SK-N-SH (cell line): ENCODE data around the gene PPP3CA. TPM values are rescaled to one million over a fixed set of nuclear protein-coding genes. Genes with fewer than 3 reads are reported as not detected.
A peak's percentile ranks its signal among the peaks of the same experiment; 100 is the strongest.

Experiments used
- CTCF ChIA-PET: fragments of 300-600, 350-600 bp; formaldehyde crosslinking; extraction: SDS; loops from one replicate; lab custom pipeline; 2021; lab: Yijun Ruan, JAX
- POLR2A ChIA-PET: fragments of 350-600 bp; sonication (Branson Sonifier 250); formaldehyde crosslinking; extraction: SDS; loops from one replicate; lab custom pipeline; 2020; ENCODE audit warnings: antibody characterized with exemption, inconsistent platforms; lab: Yijun Ruan, JAX
- DNase-seq: peaks from one replicate; pipeline ENCODE4 v3.0.0; 2012
- H2AFZ ChIP-seq: fragments of 200-600 bp; sonication (generic); 2 replicates; pipeline ENCODE4 v1.8.1; 2016; ENCODE audit warnings: antibody characterized with exemption, mild to moderate bottlenecking, low read depth
- H3F3A ChIP-seq: fragments of 200-600 bp; sonication (generic); replicated peaks from 2 replicates; pipeline ENCODE3; 2016; ENCODE audit warnings: antibody characterized with exemption, mild to moderate bottlenecking; ENCODE audit not compliant: insufficient read depth
- H3K27ac ChIP-seq, 2 experiments: fragments of 200-500 bp in 1 of 2; fragments of 200-600 bp in 1 of 2; sonication (Bioruptor generic) in 1 of 2; sonication (generic), shearing (Covaris generic) in 1 of 2; 2 replicates each; pipeline versions ENCODE4 v1.5.1 to v1.6.1; 2014 to 2016; ENCODE audit warnings: low read depth in 2 of 2, inconsistent platforms in 1 of 2, low read length in 1 of 2, mild to moderate bottlenecking in 1 of 2, mixed read lengths in 1 of 2
- H3K27me3 ChIP-seq: fragments of 200-600 bp; sonication (generic), shearing (Covaris generic); 2 replicates; pipeline ENCODE4 v1.6.1; 2016; ENCODE audit warnings: mixed run types; ENCODE audit not compliant: insufficient read depth
- H3K36me3 ChIP-seq, 2 experiments: fragments of 200-500 bp in 1 of 2; fragments of 200-600 bp in 1 of 2; sonication (Bioruptor generic) in 1 of 2; sonication (generic) in 1 of 2; replicated peaks in 1 of 2; 2 replicates each; pipeline versions ENCODE3 to v1.5.1; 2014 to 2016; ENCODE audit warnings: low read length in 1 of 2, mild to moderate bottlenecking in 1 of 2; ENCODE audit not compliant: insufficient read depth in 2 of 2, control insufficient read depth in 1 of 2
- H3K4me1 ChIP-seq, 2 experiments: fragments of 200-500 bp in 1 of 2; fragments of 200-600 bp in 1 of 2; sonication (Bioruptor generic) in 1 of 2; sonication (generic), shearing (Covaris generic) in 1 of 2; 2 replicates each; pipeline versions ENCODE4 v1.5.1 to v1.6.1; 2014 to 2016; ENCODE audit warnings: low read depth in 1 of 2, low read length in 1 of 2, mixed run types in 1 of 2; ENCODE audit not compliant: insufficient read depth in 2 of 2, control insufficient read depth in 1 of 2
- H3K4me2 ChIP-seq: fragments of 200-600 bp; sonication (generic), shearing (Covaris generic); 2 replicates; pipeline ENCODE4 v1.6.1; 2017; ENCODE audit warnings: mixed run types
- H3K4me3 ChIP-seq, 2 experiments: fragments of 200-500 bp in 1 of 2; fragments of 200-600 bp in 1 of 2; sonication (Bioruptor generic) in 1 of 2; sonication (generic), shearing (Covaris generic) in 1 of 2; 2 replicates each; pipeline versions ENCODE4 v1.5.1 to v1.8.1; 2014 to 2016; ENCODE audit warnings: low read depth in 2 of 2, inconsistent platforms in 1 of 2, low read length in 1 of 2, mild to moderate bottlenecking in 1 of 2, mixed read lengths in 1 of 2, moderate library complexity in 1 of 2
- H3K79me2 ChIP-seq: fragments of 200-600 bp; sonication (generic); 2 replicates; pipeline ENCODE4 v1.8.1; 2017; ENCODE audit warnings: mild to moderate bottlenecking; ENCODE audit not compliant: insufficient read depth
- H3K9ac ChIP-seq: fragments of 200-600 bp; sonication (generic); 2 replicates; pipeline ENCODE4 v1.6.1; 2017; ENCODE audit warnings: mixed run types
- H3K9me2 ChIP-seq: fragments of 200-600 bp; sonication (generic); 2 replicates; pipeline ENCODE4 v1.6.1; 2017; ENCODE audit warnings: mixed run types
- H3K9me3 ChIP-seq: fragments of 200-600 bp; sonication (generic); 2 replicates; pipeline ENCODE4 v1.6.1; 2017; ENCODE audit warnings: mixed run types, mild to moderate bottlenecking, moderate library complexity
- H4K20me1 ChIP-seq: fragments of 200-600 bp; sonication (generic); 2 replicates; pipeline ENCODE4 v1.6.1; 2017; ENCODE audit warnings: mild to moderate bottlenecking, mixed run types; ENCODE audit not compliant: insufficient read depth
- EP300 ChIP-seq, 2 experiments: IDR thresholded peaks; 2 replicates each; pipeline versions ENCODE4 v1.4.0 to v1.6.1; 2012; ENCODE audit warnings: borderline replicate concordance in 1 of 2, low read depth in 1 of 2, low read length in 1 of 2
- FOSL2 ChIP-seq: IDR thresholded peaks from 2 replicates; pipeline ENCODE4 v1.4.0; 2012; ENCODE audit warnings: low read depth, mild to moderate bottlenecking, moderate library complexity, borderline replicate concordance
- FOXJ3 ChIP-seq: sonication (generic); formaldehyde crosslinking; IDR thresholded peaks from 2 replicates; pipeline ENCODE4 v1.5.1; 2020; ENCODE audit warnings: mild to moderate bottlenecking, missing genetic modification reagents
- SIN3A ChIP-seq: IDR thresholded peaks from 2 replicates; pipeline ENCODE4 v1.6.1; 2012; ENCODE audit warnings: low read depth, mild to moderate bottlenecking, low read length, moderate library complexity, borderline replicate concordance
- WGBS: methylation state at CpG from one replicate; pipeline ENCODE4 v1.1.6; 2017; ENCODE audit warnings: low lambda C conversion rate; 5-methylcytosine and 5-hydroxymethylcytosine counted together
- polyA plus RNA-seq, 3 experiments: library from polyadenylated mRNA; depleted of rRNA; stranded (reverse); fragments of >200 nt; gene quantifications; 2 replicates each; pipeline ENCODE4 v1.2.3, GENCODE V29; 2012
- TF ChIP-seq, protein P1 (sequence below): fragments of 200-600 bp; sonication (generic); IDR thresholded peaks from 2 replicates; pipeline ENCODE4 v1.6.1; 2017; ENCODE audit warnings: antibody characterized with exemption, mild to moderate bottlenecking, moderate library complexity
- TF ChIP-seq, protein P2 (sequence below): IDR thresholded peaks from 2 replicates; pipeline ENCODE4 v1.6.1; 2012; ENCODE audit warnings: mild to moderate bottlenecking, low read depth, low read length, moderate library complexity
- TF ChIP-seq, protein P3 (sequence below): IDR thresholded peaks from 2 replicates; pipeline ENCODE4 v1.4.0; 2012; ENCODE audit warnings: low read depth, borderline replicate concordance

PPP3CA gene
- polyA plus RNA-seq, 1 of the 3 experiments (the other 2 are of a cell fraction), result 10.7 TPM

DNA sequence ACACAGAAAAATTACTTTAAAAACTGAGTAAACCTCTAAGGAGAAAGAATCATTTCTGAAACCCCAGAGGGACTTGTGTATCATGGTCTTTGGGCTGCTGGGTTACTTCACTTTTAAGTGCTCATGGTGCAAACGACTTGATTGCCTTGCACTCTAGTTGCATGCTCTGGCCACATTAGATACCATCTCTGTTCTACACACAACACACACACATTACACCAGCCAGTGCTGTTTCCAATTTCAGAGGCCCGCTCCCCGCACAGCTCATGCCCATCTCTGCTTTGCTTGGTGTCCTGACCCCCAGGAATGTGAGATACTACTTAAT, 2.1 kb downstream of the PPP3CA start (continued):
- TF ChIP-seq, protein P1, sequence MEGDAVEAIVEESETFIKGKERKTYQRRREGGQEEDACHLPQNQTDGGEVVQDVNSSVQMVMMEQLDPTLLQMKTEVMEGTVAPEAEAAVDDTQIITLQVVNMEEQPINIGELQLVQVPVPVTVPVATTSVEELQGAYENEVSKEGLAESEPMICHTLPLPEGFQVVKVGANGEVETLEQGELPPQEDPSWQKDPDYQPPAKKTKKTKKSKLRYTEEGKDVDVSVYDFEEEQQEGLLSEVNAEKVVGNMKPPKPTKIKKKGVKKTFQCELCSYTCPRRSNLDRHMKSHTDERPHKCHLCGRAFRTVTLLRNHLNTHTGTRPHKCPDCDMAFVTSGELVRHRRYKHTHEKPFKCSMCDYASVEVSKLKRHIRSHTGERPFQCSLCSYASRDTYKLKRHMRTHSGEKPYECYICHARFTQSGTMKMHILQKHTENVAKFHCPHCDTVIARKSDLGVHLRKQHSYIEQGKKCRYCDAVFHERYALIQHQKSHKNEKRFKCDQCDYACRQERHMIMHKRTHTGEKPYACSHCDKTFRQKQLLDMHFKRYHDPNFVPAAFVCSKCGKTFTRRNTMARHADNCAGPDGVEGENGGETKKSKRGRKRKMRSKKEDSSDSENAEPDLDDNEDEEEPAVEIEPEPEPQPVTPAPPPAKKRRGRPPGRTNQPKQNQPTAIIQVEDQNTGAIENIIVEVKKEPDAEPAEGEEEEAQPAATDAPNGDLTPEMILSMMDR, result no peak
- TF ChIP-seq, protein P2, sequence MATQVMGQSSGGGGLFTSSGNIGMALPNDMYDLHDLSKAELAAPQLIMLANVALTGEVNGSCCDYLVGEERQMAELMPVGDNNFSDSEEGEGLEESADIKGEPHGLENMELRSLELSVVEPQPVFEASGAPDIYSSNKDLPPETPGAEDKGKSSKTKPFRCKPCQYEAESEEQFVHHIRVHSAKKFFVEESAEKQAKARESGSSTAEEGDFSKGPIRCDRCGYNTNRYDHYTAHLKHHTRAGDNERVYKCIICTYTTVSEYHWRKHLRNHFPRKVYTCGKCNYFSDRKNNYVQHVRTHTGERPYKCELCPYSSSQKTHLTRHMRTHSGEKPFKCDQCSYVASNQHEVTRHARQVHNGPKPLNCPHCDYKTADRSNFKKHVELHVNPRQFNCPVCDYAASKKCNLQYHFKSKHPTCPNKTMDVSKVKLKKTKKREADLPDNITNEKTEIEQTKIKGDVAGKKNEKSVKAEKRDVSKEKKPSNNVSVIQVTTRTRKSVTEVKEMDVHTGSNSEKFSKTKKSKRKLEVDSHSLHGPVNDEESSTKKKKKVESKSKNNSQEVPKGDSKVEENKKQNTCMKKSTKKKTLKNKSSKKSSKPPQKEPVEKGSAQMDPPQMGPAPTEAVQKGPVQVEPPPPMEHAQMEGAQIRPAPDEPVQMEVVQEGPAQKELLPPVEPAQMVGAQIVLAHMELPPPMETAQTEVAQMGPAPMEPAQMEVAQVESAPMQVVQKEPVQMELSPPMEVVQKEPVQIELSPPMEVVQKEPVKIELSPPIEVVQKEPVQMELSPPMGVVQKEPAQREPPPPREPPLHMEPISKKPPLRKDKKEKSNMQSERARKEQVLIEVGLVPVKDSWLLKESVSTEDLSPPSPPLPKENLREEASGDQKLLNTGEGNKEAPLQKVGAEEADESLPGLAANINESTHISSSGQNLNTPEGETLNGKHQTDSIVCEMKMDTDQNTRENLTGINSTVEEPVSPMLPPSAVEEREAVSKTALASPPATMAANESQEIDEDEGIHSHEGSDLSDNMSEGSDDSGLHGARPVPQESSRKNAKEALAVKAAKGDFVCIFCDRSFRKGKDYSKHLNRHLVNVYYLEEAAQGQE, result no peak

DNA sequence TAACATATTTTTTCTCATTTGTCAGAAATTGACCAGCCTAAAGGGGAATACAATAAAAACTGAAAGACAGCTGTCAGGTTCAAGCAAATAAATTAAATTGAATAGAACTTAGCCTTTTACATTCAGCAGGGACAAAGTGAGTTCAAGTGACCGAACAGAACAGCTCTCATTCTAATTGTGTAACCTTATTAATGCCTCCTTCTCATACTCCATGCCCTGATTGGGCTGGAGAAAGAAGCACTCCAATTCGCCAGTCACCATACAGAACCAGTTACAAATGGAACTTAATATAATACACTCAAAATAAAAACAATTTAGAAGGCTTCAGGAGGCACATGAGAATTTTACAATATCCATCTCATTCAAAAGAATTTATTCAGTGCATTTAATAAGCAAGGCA, 8.0 kb downstream of the PPP3CA start:
- no peak for TF ChIP-seq EP300 (IDR thresholded peaks at IDR 0.05; ENCODE audit: borderline replicate concordance in 1 of 2, low read depth in 1 of 2, low read length in 1 of 2)
- TF ChIP-seq, all 33 proteins: peak for 0
- CTCF ChIA-PET, result interaction anchor here (0.9 kb wide), 2 partner anchors 9 to 1259 kb away, joined by 3 read pairs; no protein-coding TSS in a partner anchor
- Histone ChIP-seq H3K27ac (no peak overlapping the region), H3K27me3 (no peaks in the 10 kb centered on the region), H3K36me3 (peaks cover 0 to 4% of the 10 kb centered on the region in 2 experiments), H3K9ac (no peak overlapping the region), H3K9me3 (no peaks in the 10 kb centered on the region), H2AFZ (no peak overlapping the region), H3K9me2 (no peaks in the 10 kb centered on the region), H3K4me3 (no peak overlapping the region), H3F3A (peaks cover 5% of the 10 kb centered on the region), H4K20me1 (peaks cover 38% of the 10 kb centered on the region), H3K79me2 (peaks cover 98% of the 10 kb centered on the region), H3K4me1 (peaks cover 3 to 14% of the 10 kb centered on the region in 2 experiments; a peak in 3 of 4 replicates), H3K4me2 (no peak overlapping the region)
- POLR2A ChIA-PET, result no interaction called here
- DNase-seq, result no peak
- 98% methylated on average over 2 of the region's 2 CpGs for WGBS

DNA sequence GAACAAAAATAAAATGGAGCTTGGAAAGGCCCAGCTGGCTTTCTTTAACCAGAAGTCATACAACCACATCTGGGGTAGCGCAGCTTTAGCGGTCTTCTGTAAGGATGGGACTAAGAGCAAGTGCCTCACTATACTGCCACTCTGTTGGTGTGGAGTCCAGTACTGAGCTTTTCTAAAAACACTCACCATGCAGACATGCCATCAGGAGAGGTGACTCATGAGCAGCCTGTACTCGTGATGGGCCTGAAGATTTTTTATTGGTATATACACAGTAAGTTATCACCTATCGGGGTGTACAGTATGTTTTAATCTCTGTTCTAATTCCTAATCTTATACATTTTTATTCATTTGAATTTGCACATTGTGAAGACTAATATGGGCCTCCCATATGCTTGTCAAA, 9.6 kb downstream of the PPP3CA start:
- no peak for TF ChIP-seq FOXJ3 (CRISPR knock-in tag)
- TF ChIP-seq SIN3A, result no peak
- TF ChIP-seq FOSL2, result peak; percentile 68; the same call in 1 of the 2 replicates
- TF ChIP-seq, protein P3, sequence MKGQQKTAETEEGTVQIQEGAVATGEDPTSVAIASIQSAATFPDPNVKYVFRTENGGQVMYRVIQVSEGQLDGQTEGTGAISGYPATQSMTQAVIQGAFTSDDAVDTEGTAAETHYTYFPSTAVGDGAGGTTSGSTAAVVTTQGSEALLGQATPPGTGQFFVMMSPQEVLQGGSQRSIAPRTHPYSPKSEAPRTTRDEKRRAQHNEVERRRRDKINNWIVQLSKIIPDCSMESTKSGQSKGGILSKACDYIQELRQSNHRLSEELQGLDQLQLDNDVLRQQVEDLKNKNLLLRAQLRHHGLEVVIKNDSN, result 0 out of 2 replicates have a peak, but pooled peaks have one; percentile 9
- CTCF ChIA-PET, result interaction anchor here (0.8 to 1.9 kb wide), 2 partner anchors 7 to 16 kb away, joined by 4 to 5 read pairs; no protein-coding TSS in a partner anchor
- 67% methylated on average over 4 of the region's 4 CpGs for WGBS
- H3K27ac ChIP-seq, result no peak overlapping the region; a peak in 1 of 4 replicates
- H3K4me2 ChIP-seq, result no peak overlapping the region
- peaks cover 3 to 7% of the 10 kb centered on the region in 2 experiments; a peak in 3 of 4 replicates for H3K4me1 ChIP-seq
- POLR2A ChIA-PET, result no interaction called here
- no peaks in the 10 kb centered on the region for H3K9me3 ChIP-seq
- H3K36me3 ChIP-seq, result no peaks in the 10 kb centered on the region
- H3K79me2 ChIP-seq, result peaks cover 96% of the 10 kb centered on the region
- no peak overlapping the region for H2AFZ ChIP-seq
- H3K9ac ChIP-seq, result no peak overlapping the region
- H3F3A ChIP-seq, result no peaks in the 10 kb centered on the region
- H3K4me3 ChIP-seq, result no peak overlapping the region
- peaks cover 29% of the 10 kb centered on the region for H4K20me1 ChIP-seq
- H3K27me3 ChIP-seq, result no peaks in the 10 kb centered on the region
- no peak for DNase-seq
- no peaks in the 10 kb centered on the region for H3K9me2 ChIP-seq
